H54 (cell line): ENCODE data around the gene IL3RA.
"Not testable (repeated sequence)": the region's sequence is repeated elsewhere in the genome, so short reads cannot be mapped to it uniquely, and the experiment has no call there.

Experiments used
- DNase-seq: peaks from one replicate; pipeline ENCODE4 v3.0.0; 2011; ENCODE audit warnings: low spot score, mixed read lengths; ENCODE audit not compliant: insufficient read length
- FAIRE-seq: peaks from 3 replicates; lab custom pipeline; 2011; peaks lifted over from hg19 to GRCh38; lab: Jason Lieb, UNC
- POLR2A ChIP-seq: IDR thresholded peaks from 2 replicates; pipeline ENCODE4 v1.6.1; 2011; ENCODE audit warnings: low read depth, mild to moderate bottlenecking, low read length

Gene IL3RA

GRCh38 chrX:1354036-1355019 lies 17.7 kb downstream of the IL3RA start:
- no peak for TF ChIP-seq POLR2A
- no peak for DNase-seq
- no peak for FAIRE-seq

- DNase-seq (no peak), FAIRE-seq (no peak)
- no peak for TF ChIP-seq POLR2A
Measured at GRCh38 chrX:1355131-1356046, 18.8 kb downstream of the IL3RA start.

- DNase-seq (no peak), FAIRE-seq (no peak)
- TF ChIP-seq POLR2A = no peak
Measured at GRCh38 chrX:1357993-1358392, 21.4 kb downstream of the IL3RA start.

- TF ChIP-seq POLR2A = no peak
- FAIRE-seq = no peak
- no peak for DNase-seq
Measured at GRCh38 chrX:1358793-1359476, 22.4 kb downstream of the IL3RA start.

GRCh38 chrX:1359477-1359873 lies 22.9 kb downstream of the IL3RA start:
- FAIRE-seq (no peak), DNase-seq (no peak)

GRCh38 chrX:1360171-1360570 lies 23.6 kb downstream of the IL3RA start:
- TF ChIP-seq POLR2A = no peak
- DNase-seq (no peak), FAIRE-seq (no peak)

More at GRCh38 chrX:1359477-1359873, 22.9 kb downstream of the IL3RA start:
- TF ChIP-seq POLR2A = no peak

GRCh38 chrX:1361275-1361674 lies 24.7 kb downstream of the IL3RA start:
- no peak for TF ChIP-seq POLR2A
- FAIRE-seq = no peak
- no peak for DNase-seq

- no peak for FAIRE-seq
- TF ChIP-seq POLR2A = no peak
- no peak for DNase-seq
Measured at GRCh38 chrX:1361910-1362309, 25.3 kb downstream of the IL3RA start.

GRCh38 chrX:1366363-1366762 lies 29.8 kb downstream of the IL3RA start:
- FAIRE-seq, DNase-seq: not testable (repeated sequence)

GRCh38 chrX:1368385-1368698 lies 31.8 kb downstream of the IL3RA start:
- FAIRE-seq (no peak), DNase-seq (no peak)
- no peak for TF ChIP-seq POLR2A

GRCh38 chrX:1378306-1378759 lies 41.7 kb downstream of the IL3RA start:
- no peak for TF ChIP-seq POLR2A
- FAIRE-seq = no peak

GRCh38 chrX:1380672-1381233 lies 44.2 kb downstream of the IL3RA start:
- no peak for TF ChIP-seq POLR2A
- no peak for FAIRE-seq
- DNase-seq = no peak

More at GRCh38 chrX:1378306-1378759, 41.7 kb downstream of the IL3RA start:
- DNase-seq = no peak

GRCh38 chrX:1384658-1385252 lies 48.2 kb downstream of the IL3RA start:
- no peak for TF ChIP-seq POLR2A
- DNase-seq = no peak
- FAIRE-seq = no peak
